OCI-LY3 (cell line): ENCODE data around the gene MIB2.
"Not testable (repeated sequence)": the region's sequence is repeated elsewhere in the genome, so short reads cannot be mapped to it uniquely, and the experiment has no call there.

ENCODE experiments used
- EZH2phosphoT487 ChIP-seq: fragments of 200-600 bp; shearing (Covaris generic); IDR thresholded peaks from 2 replicates; pipeline ENCODE4 v1.6.1; 2018; ENCODE audit warnings: antibody characterized with exemption, mixed run types, low read depth
- TF ChIP-seq, protein P1 (sequence below): fragments of 200-600, 300-600 bp; sonication (generic); IDR thresholded peaks from 2 replicates; pipeline ENCODE4 v1.5.1; 2014; ENCODE audit warnings: antibody characterized with exemption, low read length, low read depth

DNA sequence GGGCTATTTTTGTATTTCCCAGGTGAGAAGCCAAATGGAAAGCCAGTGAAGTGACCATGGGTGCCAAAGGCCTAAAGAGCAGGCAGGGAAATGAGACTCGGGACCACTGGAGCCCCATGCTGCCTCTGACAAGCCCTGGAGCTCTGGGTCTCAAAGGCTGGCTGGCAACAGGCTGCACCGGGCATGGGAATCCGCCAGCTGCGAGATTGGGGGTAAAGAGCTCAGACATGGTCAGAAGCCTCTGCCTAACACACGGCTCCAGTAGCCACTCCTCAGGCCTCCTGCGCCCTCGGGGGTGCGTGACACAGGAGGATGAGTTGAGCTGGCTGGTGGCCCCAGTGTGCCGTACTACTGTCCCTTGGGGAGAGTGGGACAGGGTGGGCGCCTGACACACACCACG, 49.0 kb downstream of the MIB2 start:
- TF ChIP-seq, protein P1, sequence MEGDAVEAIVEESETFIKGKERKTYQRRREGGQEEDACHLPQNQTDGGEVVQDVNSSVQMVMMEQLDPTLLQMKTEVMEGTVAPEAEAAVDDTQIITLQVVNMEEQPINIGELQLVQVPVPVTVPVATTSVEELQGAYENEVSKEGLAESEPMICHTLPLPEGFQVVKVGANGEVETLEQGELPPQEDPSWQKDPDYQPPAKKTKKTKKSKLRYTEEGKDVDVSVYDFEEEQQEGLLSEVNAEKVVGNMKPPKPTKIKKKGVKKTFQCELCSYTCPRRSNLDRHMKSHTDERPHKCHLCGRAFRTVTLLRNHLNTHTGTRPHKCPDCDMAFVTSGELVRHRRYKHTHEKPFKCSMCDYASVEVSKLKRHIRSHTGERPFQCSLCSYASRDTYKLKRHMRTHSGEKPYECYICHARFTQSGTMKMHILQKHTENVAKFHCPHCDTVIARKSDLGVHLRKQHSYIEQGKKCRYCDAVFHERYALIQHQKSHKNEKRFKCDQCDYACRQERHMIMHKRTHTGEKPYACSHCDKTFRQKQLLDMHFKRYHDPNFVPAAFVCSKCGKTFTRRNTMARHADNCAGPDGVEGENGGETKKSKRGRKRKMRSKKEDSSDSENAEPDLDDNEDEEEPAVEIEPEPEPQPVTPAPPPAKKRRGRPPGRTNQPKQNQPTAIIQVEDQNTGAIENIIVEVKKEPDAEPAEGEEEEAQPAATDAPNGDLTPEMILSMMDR: not testable (repeated sequence)
- not testable (repeated sequence) for TF ChIP-seq EZH2phosphoT487
